Hepatocyte (in vitro differentiated cells): ENCODE results near the gene MAN1C1.

ENCODE experiments used
- EZH2 ChIP-seq: fragments of 200-600 bp; sonication (generic); IDR thresholded peaks from 2 replicates; pipeline ENCODE4 v1.6.1; 2016; ENCODE audit warnings: antibody characterized with exemption, mild to moderate bottlenecking, borderline replicate concordance
- TF ChIP-seq, protein P1 (sequence below): fragments of 200-600 bp; sonication (generic); IDR thresholded peaks from 2 replicates; pipeline ENCODE4 v1.5.1; 2016; ENCODE audit warnings: antibody characterized with exemption, mild to moderate bottlenecking; ENCODE audit not compliant: poor library complexity

DNA sequence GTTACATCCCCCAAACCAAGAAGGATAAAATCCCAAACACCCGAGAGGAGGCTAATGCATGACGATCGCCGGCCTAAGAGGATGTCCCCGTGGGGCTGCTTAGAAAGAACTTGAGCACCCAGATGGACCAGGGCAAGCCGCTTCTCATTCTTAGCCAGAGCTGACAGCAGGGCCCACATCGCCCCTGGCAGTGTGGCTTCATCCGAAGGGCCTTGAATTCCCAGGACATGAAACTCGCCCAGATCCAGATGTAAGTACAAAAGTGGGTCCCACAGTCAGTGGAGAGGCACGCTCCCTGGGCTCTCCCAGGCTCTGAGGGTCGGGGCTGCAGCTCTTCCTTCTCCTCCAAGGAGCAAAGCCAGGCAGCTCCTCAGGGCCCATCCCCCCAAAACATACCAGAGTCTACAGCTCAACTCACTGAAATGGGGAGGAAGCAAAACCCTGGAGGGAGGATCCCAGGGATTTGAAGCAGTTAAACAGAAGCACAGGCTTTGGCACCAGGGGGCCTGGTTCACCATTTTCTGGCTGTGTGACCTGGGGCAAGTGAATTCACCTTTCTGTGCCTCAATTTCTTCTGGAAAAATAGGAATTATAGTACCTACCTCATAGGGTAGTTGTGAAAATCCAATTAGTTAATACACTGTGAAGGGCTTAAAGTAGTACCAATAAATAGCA lies 85.6 kb downstream of the MAN1C1 start:
- TF ChIP-seq, protein P1, sequence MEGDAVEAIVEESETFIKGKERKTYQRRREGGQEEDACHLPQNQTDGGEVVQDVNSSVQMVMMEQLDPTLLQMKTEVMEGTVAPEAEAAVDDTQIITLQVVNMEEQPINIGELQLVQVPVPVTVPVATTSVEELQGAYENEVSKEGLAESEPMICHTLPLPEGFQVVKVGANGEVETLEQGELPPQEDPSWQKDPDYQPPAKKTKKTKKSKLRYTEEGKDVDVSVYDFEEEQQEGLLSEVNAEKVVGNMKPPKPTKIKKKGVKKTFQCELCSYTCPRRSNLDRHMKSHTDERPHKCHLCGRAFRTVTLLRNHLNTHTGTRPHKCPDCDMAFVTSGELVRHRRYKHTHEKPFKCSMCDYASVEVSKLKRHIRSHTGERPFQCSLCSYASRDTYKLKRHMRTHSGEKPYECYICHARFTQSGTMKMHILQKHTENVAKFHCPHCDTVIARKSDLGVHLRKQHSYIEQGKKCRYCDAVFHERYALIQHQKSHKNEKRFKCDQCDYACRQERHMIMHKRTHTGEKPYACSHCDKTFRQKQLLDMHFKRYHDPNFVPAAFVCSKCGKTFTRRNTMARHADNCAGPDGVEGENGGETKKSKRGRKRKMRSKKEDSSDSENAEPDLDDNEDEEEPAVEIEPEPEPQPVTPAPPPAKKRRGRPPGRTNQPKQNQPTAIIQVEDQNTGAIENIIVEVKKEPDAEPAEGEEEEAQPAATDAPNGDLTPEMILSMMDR = no peak
- no peak for TF ChIP-seq EZH2
